H1 (cell line): ENCODE data around the gene POLE3.

Experiments
- CHD2 ChIP-seq: IDR thresholded peaks from 2 replicates; pipeline ENCODE4 v1.6.1; 2012; ENCODE audit warnings: low read length, improper control_type of control experiment
- CREB1 ChIP-seq: IDR thresholded peaks from 2 replicates; pipeline ENCODE4 v1.6.1; 2012; ENCODE audit warnings: inconsistent platforms
- GABPA ChIP-seq: IDR thresholded peaks from 2 replicates; pipeline ENCODE4 v1.6.1; 2011; ENCODE audit warnings: mild to moderate bottlenecking, low read length, moderate library complexity, borderline replicate concordance; ENCODE audit not compliant: insufficient read depth
- MAFK ChIP-seq: IDR thresholded peaks from 2 replicates; pipeline ENCODE4 v1.6.1; 2012; ENCODE audit warnings: low read depth, mild to moderate bottlenecking, improper control_type of control experiment, low read length
- NANOG ChIP-seq: IDR thresholded peaks from 2 replicates; pipeline ENCODE4 v1.6.1; 2011; ENCODE audit warnings: low read length, low read depth, mild to moderate bottlenecking, inconsistent platforms; ENCODE audit not compliant: insufficient read depth, poor library complexity, severe bottlenecking
- NRF1 ChIP-seq: IDR thresholded peaks from 2 replicates; pipeline ENCODE4 v1.6.1; 2011; ENCODE audit warnings: mild to moderate bottlenecking, low read depth, low read length, improper control_type of control experiment
- POLR2A ChIP-seq, 2 experiments: IDR thresholded peaks; 1 replicate in 1 of 2; 2 replicates in 1 of 2; pipeline ENCODE4 v1.6.1; 2011; ENCODE audit warnings: low read depth in 2 of 2, low read length in 2 of 2, mild to moderate bottlenecking in 2 of 2; ENCODE audit errors: control extremely low read depth in 1 of 2
- RNF2 ChIP-seq: fragments of 200-900, 300-1000 bp; sonication (generic); IDR thresholded peaks from 2 replicates; pipeline ENCODE4 v1.7.1; 2016; ENCODE audit warnings: borderline replicate concordance, low read depth, mild to moderate bottlenecking, antibody characterized with exemption, low read length; ENCODE audit not compliant: poor library complexity, severe bottlenecking; ENCODE audit errors: missing control alignments
- TAF1 ChIP-seq: IDR thresholded peaks from 2 replicates; pipeline ENCODE4 v1.6.1; 2011; ENCODE audit warnings: mild to moderate bottlenecking, low read depth, low read length
- YY1 ChIP-seq: IDR thresholded peaks from 2 replicates; pipeline ENCODE4 v1.6.1; 2011; ENCODE audit warnings: low read depth, mild to moderate bottlenecking, low read length
- TF ChIP-seq, protein P1 (sequence below), 3 experiments: IDR thresholded peaks; 1 replicate in 2 of 3; 2 replicates in 1 of 3; pipeline versions ENCODE4 v1.5.1 to v1.6.1; 2011; ENCODE audit warnings: low read length in 3 of 3, mild to moderate bottlenecking in 3 of 3, inconsistent platforms in 2 of 3, low read depth in 1 of 3, moderate library complexity in 1 of 3; ENCODE audit not compliant: insufficient read depth in 1 of 3; ENCODE audit errors: control extremely low read depth in 1 of 3
- TF ChIP-seq, protein P2 (sequence below): IDR thresholded peaks from 2 replicates; pipeline ENCODE4 v1.6.1; 2011; ENCODE audit warnings: low read length, improper control_type of control experiment

DNA sequence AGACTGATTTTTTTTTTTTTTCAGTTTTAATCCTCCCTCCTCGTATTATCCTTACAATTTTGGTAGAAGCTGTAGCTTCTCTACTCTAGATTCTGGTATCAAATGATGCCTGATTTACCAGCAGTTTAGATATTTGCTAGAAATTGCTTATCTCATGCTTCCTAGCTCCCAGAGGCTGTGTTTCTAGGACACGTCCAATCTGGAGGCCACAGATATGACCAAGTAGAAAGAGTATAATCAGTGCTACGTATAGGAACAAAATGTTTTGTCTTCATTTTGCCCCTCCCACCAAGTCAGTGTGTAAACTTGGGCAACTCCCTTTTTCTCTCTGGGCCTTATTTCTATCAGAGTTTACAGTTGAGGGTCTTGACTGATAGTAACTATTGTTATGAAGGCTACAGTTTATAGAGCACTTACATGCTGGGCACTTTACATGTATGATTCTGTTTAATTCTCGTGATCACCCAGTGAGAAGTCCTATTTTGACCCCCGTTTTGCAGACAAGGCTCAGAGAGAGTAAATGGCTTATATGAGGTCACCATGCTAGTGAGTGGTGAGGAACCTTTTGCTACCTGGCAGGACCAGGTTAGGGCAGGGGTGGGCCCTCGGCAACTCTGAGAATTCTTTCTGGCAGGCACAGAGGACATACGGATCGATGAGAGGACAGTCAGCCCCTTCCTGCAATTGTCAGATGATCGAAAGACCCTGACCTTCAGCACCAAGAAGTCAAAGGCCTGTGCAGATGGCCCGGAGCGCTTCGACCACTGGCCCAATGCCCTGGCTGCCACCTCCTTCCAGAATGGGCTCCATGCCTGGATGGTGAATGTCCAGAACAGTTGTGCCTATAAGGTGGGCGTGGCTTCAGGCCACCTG lies 41.3 kb downstream of the POLE3 start:
- TF ChIP-seq POLR2A (IDR thresholded peaks at IDR 0.05; ENCODE audit: control extremely low read depth in 1 of 2, low read depth in 2 of 2, low read length in 2 of 2), result no peak
- TF ChIP-seq, protein P1, sequence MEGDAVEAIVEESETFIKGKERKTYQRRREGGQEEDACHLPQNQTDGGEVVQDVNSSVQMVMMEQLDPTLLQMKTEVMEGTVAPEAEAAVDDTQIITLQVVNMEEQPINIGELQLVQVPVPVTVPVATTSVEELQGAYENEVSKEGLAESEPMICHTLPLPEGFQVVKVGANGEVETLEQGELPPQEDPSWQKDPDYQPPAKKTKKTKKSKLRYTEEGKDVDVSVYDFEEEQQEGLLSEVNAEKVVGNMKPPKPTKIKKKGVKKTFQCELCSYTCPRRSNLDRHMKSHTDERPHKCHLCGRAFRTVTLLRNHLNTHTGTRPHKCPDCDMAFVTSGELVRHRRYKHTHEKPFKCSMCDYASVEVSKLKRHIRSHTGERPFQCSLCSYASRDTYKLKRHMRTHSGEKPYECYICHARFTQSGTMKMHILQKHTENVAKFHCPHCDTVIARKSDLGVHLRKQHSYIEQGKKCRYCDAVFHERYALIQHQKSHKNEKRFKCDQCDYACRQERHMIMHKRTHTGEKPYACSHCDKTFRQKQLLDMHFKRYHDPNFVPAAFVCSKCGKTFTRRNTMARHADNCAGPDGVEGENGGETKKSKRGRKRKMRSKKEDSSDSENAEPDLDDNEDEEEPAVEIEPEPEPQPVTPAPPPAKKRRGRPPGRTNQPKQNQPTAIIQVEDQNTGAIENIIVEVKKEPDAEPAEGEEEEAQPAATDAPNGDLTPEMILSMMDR (IDR thresholded peaks at IDR 0.05; ENCODE audit: control extremely low read depth in 1 of 3, insufficient read depth in 1 of 3, low read depth in 1 of 3, low read length in 3 of 3), result no peak
- no peak for TF ChIP-seq MAFK
- TF ChIP-seq CHD2, result no peak
- TF ChIP-seq GABPA, result no peak
- no peak for TF ChIP-seq YY1
- TF ChIP-seq, protein P2, sequence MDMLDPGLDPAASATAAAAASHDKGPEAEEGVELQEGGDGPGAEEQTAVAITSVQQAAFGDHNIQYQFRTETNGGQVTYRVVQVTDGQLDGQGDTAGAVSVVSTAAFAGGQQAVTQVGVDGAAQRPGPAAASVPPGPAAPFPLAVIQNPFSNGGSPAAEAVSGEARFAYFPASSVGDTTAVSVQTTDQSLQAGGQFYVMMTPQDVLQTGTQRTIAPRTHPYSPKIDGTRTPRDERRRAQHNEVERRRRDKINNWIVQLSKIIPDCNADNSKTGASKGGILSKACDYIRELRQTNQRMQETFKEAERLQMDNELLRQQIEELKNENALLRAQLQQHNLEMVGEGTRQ, result no peak
- TF ChIP-seq NRF1, result no peak
- no peak for TF ChIP-seq RNF2
- TF ChIP-seq TAF1, result no peak
- TF ChIP-seq CREB1, result no peak
- no peak for TF ChIP-seq NANOG
